ENCODE results near the gene SNX30. TPM values are rescaled to one million over a fixed set of nuclear protein-coding genes. Genes with fewer than 3 reads are reported as not detected.

Gene SNX30
- total and polyA plus RNA-seq, 7 donors, result 0.55 to 2.8 (median 1.6) TPM

- Histone ChIP-seq H3K4me3 (no peak overlapping the region), H3K4me1 (no peaks in the 10 kb centered on the region), H3K36me3 (ENCODE audit: insufficient read depth in 1 of 2, low read depth in 1 of 2) (no peaks in the 10 kb centered on the region), H3K27ac (no peak overlapping the region), H3K27me3 (ENCODE audit: insufficient read depth in 3 of 3, low read length in 2 of 3) (no peaks in the 10 kb centered on the region), H3K9me3 (no peaks in the 10 kb centered on the region)
- 92 to 93% (median 92%) methylated on average over 7 of the region's 7 CpGs for WGBS, 3 donors
- intact Hi-C loops (cut with DNase I), result no loop called here
- DNase-seq, result no peak
- ATAC-seq, result no peak
- TF ChIP-seq CTCF (IDR thresholded peaks at IDR 0.05), result no peak
Measured at GRCh38 chr9:112809351-112809848, 58.8 kb downstream of the SNX30 start.

GRCh38 chr9:112809906-112810305 lies 59.3 kb downstream of the SNX30 start:
- Histone ChIP-seq H3K36me3 (ENCODE audit: insufficient read depth in 1 of 2, low read depth in 1 of 2) (no peaks in the 10 kb centered on the region), H3K27me3 (ENCODE audit: insufficient read depth in 3 of 3, low read length in 2 of 3) (no peaks in the 10 kb centered on the region), H3K4me3 (no peak overlapping the region), H3K4me1 (no peaks in the 10 kb centered on the region), H3K27ac (no peak overlapping the region), H3K9me3 (no peaks in the 10 kb centered on the region)
- 67 to 73% (median 70%) methylated on average over 6 of the region's 6 CpGs for WGBS, 3 donors
- ATAC-seq (no peak), DNase-seq (no peak)
- TF ChIP-seq CTCF (IDR thresholded peaks at IDR 0.05), result no peak
- intact Hi-C loops (cut with DNase I), result loop anchor here in 1 of 2 donors (10.0 kb wide), 1 partner anchor 715 kb away; no protein-coding TSS in a partner anchor

- DNase-seq (no peak), ATAC-seq (no peak)
- Histone ChIP-seq H3K36me3 (ENCODE audit: insufficient read depth in 1 of 2, low read depth in 1 of 2) (no peaks in the 10 kb centered on the region), H3K4me1 (no peaks in the 10 kb centered on the region), H3K27me3 (ENCODE audit: insufficient read depth in 3 of 3, low read length in 2 of 3) (no peaks in the 10 kb centered on the region), H3K4me3 (no peak overlapping the region), H3K27ac (no peak overlapping the region), H3K9me3 (no peaks in the 10 kb centered on the region)
- WGBS, 3 donors, result 77 to 85% (median 83%) methylated on average over 17 of the region's 17 CpGs
- no peak for TF ChIP-seq CTCF (IDR thresholded peaks at IDR 0.05)
- intact Hi-C loops (cut with DNase I), result loop anchor here in 1 of 2 donors (10.0 kb wide), 1 partner anchor 716 kb away; no protein-coding TSS in a partner anchor
Measured at GRCh38 chr9:112810696-112811490, 60.3 kb downstream of the SNX30 start.

GRCh38 chr9:112811518-112811917 lies 61.0 kb downstream of the SNX30 start:
- no peak for DNase-seq
- Histone ChIP-seq H3K27ac (no peak overlapping the region), H3K9me3 (no peaks in the 10 kb centered on the region), H3K27me3 (ENCODE audit: insufficient read depth in 3 of 3, low read length in 2 of 3) (no peaks in the 10 kb centered on the region), H3K36me3 (ENCODE audit: insufficient read depth in 1 of 2, low read depth in 1 of 2) (no peaks in the 10 kb centered on the region), H3K4me1 (no peaks in the 10 kb centered on the region), H3K4me3 (no peak overlapping the region)
- WGBS, 3 donors, result 95 to 96% (median 96%) methylated on average over 6 of the region's 6 CpGs
- TF ChIP-seq CTCF (IDR thresholded peaks at IDR 0.05), result no peak
- no peak for ATAC-seq
- intact Hi-C loops (cut with DNase I), result loop anchor here in 1 of 2 donors (10.0 kb wide), 1 partner anchor 717 kb away; no protein-coding TSS in a partner anchor

Measured in psoas muscle (tissue), 8 donors.